WTC11 (cell line): ENCODE data around the gene ERC1. TPM values are rescaled to one million over a fixed set of nuclear protein-coding genes. Genes with fewer than 3 reads are reported as not detected.
A peak's percentile ranks its signal among the peaks of the same experiment; 100 is the strongest.

ENCODE experiments used
- ATAC-seq: fragments of 200-7000 bp; cut with Tn5 transposase; 2 replicates; pipeline ENCODE4 v1.10.0; 2021; ENCODE audit warnings: mild to moderate bottlenecking, moderate library complexity
- CTCF ChIA-PET: fragments of 300-600 bp; sonication (Branson Sonifier 250); formaldehyde crosslinking; loops from one replicate; lab custom pipeline; 2021; ENCODE audit warnings: antibody characterized with exemption; lab: Charles Lee
- POLR2A ChIA-PET: fragments of 350-600 bp; sonication (Branson Sonifier 250); formaldehyde crosslinking; loops from one replicate; lab custom pipeline; 2021; ENCODE audit warnings: antibody characterized with exemption; lab: Charles Lee
- DNase-seq: peaks from one replicate; pipeline ENCODE4 v3.0.0; 2021; ENCODE audit warnings: low spot score
- H3K27ac Mint-ChIP-seq: 2 replicates; pipeline ENCODE4 v1.8.0; 2021; ENCODE audit warnings: mixed read lengths
- H3K27me3 Mint-ChIP-seq: 2 replicates; pipeline ENCODE4 v1.8.0; 2021; ENCODE audit warnings: low read depth, mild to moderate bottlenecking, moderate library complexity, mixed read lengths
- H3K36me3 Mint-ChIP-seq: 2 replicates; pipeline ENCODE4 v1.8.0; 2021; ENCODE audit warnings: mixed read lengths
- H3K4me1 Mint-ChIP-seq: 2 replicates; pipeline ENCODE4 v1.8.0; 2022; ENCODE audit warnings: mixed read lengths
- H3K4me3 Mint-ChIP-seq: 2 replicates; pipeline ENCODE4 v1.8.0; 2021; ENCODE audit warnings: mild to moderate bottlenecking, moderate library complexity, mixed read lengths
- H3K9me3 Mint-ChIP-seq: 2 replicates; pipeline ENCODE4 v1.8.0; 2021; ENCODE audit warnings: mixed read lengths
- GTF2I ChIP-seq: fragments of 250-450 bp; sonication (Bioruptor Pico); conservative IDR thresholded peaks from 2 replicates; pipeline ENCODE4 v1.4.0; 2021; ENCODE audit warnings: mild to moderate bottlenecking
- HMGXB4 ChIP-seq: sonication (generic); formaldehyde crosslinking; IDR thresholded peaks from 2 replicates; pipeline ENCODE4 v1.8.1; 2023; ENCODE audit warnings: mild to moderate bottlenecking, moderate library complexity, missing genetic modification reagents
- JAZF1 ChIP-seq: fragments of 250-450 bp; sonication (Bioruptor Pico); IDR thresholded peaks from 2 replicates; pipeline ENCODE4 v1.9.0; 2021; ENCODE audit warnings: moderate library complexity, mild to moderate bottlenecking, inconsistent platforms
- NR3C1 ChIP-seq: sonication (generic); formaldehyde crosslinking; conservative IDR thresholded peaks from 2 replicates; pipeline ENCODE4 v1.8.1; 2023; ENCODE audit warnings: low read depth, mild to moderate bottlenecking, missing genetic modification reagents
- PRDM15 ChIP-seq: sonication (generic); formaldehyde crosslinking; IDR thresholded peaks from 2 replicates; pipeline ENCODE4 v1.8.0; 2022; ENCODE audit warnings: missing genetic modification reagents
- RORB ChIP-seq: fragments of 250-450 bp; sonication (Bioruptor Pico); IDR thresholded peaks from 2 replicates; pipeline ENCODE4 v1.9.0; 2021; ENCODE audit warnings: mild to moderate bottlenecking
- TCF7 ChIP-seq: sonication (generic); formaldehyde crosslinking; IDR thresholded peaks from 2 replicates; pipeline ENCODE4 v1.8.0; 2022; ENCODE audit warnings: mild to moderate bottlenecking, low read depth, missing genetic modification reagents, moderate library complexity
- ZBTB21 ChIP-seq: sonication (generic); formaldehyde crosslinking; IDR thresholded peaks from 2 replicates; pipeline ENCODE4 v1.8.1; 2023; ENCODE audit warnings: mild to moderate bottlenecking, missing genetic modification reagents, borderline replicate concordance
- ZNF423 ChIP-seq: fragments of 250-450 bp; sonication (Bioruptor Pico); IDR thresholded peaks from 2 replicates; pipeline ENCODE4 v2.1.2; 2022; ENCODE audit warnings: mild to moderate bottlenecking, moderate library complexity
- total RNA-seq: library from RNA; stranded (reverse); gene quantifications from 3 replicates; pipeline ENCODE4 v1.2.3, GENCODE V29; 2021
- TF ChIP-seq, protein P1 (sequence below): fragments of 250-450 bp; sonication (Bioruptor Pico); IDR thresholded peaks from 2 replicates; pipeline ENCODE4 v1.9.0; 2021; ENCODE audit warnings: mild to moderate bottlenecking
- TF ChIP-seq, protein P2 (sequence below): sonication (generic); formaldehyde crosslinking; IDR thresholded peaks from 2 replicates; pipeline ENCODE4 v1.8.1; 2023; ENCODE audit warnings: mild to moderate bottlenecking, missing genetic modification reagents
- TF ChIP-seq, protein P3 (sequence below): fragments of 250-450 bp; sonication (Bioruptor Pico); conservative IDR thresholded peaks from 2 replicates; pipeline ENCODE4 v1.9.0; 2021; ENCODE audit warnings: mild to moderate bottlenecking

Gene ERC1
- total RNA-seq, 1 experiment from 2014 or later = 47.5 TPM

DNA sequence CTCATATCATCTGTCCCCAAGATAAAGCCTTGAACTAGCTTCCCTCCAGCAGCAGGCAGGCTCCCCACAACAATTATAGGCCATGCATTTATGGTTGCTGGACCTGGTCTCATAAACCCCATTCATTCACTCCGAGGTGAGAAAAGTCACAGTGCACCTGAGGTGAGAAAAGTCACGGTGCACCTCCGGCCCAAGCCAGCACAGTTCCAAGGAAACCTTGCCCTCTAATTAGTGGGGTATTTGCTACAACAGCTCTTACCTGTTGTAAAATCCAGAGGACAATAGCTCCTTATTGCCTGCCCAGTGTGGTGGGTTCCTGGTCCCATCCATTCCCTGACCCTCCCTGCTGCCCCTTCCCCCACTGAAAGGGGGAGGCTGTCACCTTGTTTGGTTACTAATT lies 537.8 kb downstream of the ERC1 start (continued):
- TF ChIP-seq, protein P1, sequence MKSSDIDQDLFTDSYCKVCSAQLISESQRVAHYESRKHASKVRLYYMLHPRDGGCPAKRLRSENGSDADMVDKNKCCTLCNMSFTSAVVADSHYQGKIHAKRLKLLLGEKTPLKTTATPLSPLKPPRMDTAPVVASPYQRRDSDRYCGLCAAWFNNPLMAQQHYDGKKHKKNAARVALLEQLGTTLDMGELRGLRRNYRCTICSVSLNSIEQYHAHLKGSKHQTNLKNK = no peak
- TF ChIP-seq ZBTB21 (CRISPR knock-in tag) = no peak
- TF ChIP-seq JAZF1 (CRISPR knock-in tag) = no peak
- TF ChIP-seq, protein P2, sequence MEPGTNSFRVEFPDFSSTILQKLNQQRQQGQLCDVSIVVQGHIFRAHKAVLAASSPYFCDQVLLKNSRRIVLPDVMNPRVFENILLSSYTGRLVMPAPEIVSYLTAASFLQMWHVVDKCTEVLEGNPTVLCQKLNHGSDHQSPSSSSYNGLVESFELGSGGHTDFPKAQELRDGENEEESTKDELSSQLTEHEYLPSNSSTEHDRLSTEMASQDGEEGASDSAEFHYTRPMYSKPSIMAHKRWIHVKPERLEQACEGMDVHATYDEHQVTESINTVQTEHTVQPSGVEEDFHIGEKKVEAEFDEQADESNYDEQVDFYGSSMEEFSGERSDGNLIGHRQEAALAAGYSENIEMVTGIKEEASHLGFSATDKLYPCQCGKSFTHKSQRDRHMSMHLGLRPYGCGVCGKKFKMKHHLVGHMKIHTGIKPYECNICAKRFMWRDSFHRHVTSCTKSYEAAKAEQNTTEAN = no peak
- TF ChIP-seq, protein P3, sequence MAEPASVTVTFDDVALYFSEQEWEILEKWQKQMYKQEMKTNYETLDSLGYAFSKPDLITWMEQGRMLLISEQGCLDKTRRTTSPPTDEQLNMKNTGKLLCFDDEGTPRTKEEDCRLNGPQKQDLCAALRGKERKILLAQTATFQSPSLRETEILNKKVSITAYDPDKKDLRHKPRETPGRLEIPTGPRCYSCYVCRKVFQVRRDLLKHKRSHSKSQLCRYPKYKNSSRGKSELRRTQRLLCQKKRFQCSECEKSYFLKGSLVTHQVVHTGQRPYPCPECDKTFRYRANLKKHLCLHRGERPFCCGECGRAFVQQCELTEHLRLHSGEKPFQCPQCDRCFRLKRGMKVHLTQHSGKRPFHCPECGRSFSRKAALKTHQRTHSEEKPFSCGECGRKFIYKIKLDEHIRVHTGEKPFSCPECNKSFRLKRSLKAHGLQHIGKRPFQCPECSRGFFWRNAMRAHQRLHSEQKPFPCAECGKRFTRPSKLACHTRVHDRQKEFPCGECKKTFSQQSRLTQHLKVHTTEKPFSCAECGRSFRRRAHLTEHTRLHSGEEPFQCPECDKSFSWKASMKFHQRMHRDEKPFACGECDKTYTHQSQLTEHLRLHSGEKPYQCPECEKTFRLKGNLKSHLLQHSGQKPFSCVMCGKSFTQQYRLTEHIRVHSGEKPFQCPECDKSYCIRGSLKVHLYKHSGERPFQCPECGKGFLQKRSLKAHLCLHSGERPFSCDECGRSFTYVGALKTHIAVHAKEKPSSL (CRISPR knock-in tag) = no peak

DNA sequence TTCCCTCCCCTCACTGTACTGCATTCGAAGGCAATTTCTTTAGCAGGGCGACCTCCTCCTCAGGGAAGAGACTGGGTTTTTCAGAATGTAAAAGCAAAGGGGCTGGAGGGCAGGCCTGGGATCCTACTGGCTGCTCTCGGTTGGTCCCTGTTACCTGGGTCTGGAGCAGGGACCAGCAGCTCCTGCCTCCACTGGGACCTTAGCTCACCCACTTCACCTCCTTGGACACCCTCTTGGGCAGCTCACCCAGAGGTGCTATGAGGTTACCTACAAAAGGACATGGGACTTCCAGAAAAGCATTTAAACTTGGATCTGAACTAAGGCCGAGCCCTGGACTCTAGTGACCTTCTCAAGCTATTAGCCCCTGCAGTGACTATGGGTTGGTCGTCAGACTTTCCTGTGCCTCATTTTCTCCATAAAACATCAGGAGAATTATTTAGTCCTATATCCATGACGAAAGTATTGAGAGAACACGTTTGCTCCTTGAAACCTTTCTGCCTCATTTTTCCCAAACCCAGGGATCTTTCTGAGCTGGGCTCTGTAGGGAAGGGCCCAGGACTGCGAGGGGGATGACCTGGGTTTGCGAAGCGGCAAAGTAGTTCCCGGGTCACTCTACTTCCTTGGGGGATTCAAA lies 538.3 kb downstream of the ERC1 start:
- ATAC-seq = peak; percentile 6; the same call in 1 of the 2 replicates
- peaks cover 86% of the 10 kb centered on the region for H3K27me3 Mint-ChIP-seq
- no peaks in the 10 kb centered on the region for H3K36me3 Mint-ChIP-seq
- no peak overlapping the region for H3K27ac Mint-ChIP-seq
- peak overlapping the region; percentile 82 for H3K4me3 Mint-ChIP-seq
- no peaks in the 10 kb centered on the region for H3K9me3 Mint-ChIP-seq
- DNase-seq = no peak
- TF ChIP-seq RORB (CRISPR knock-in tag) (no peak), GTF2I (CRISPR knock-in tag) (no peak), PRDM15 (CRISPR knock-in tag) (no peak)
- ChIA-PET CTCF (interaction anchor here (0.9 to 4.8 kb wide), 4 partner anchors 12 to 100 kb away, joined by 3 to 32 read pairs (median 4); partner anchors contain the start of gene WNT5B), POLR2A (no interaction called here)
- H3K4me1 Mint-ChIP-seq = peaks cover 17% of the 10 kb centered on the region

GRCh38 chr12:1529862-1530591 lies 539.0 kb downstream of the ERC1 start:
- CTCF ChIA-PET = interaction anchor here (0.9 to 4.8 kb wide), 3 partner anchors 13 to 99 kb away, joined by 3 to 32 read pairs (median 3); partner anchors contain the start of gene WNT5B
- Mint-ChIP-seq H3K4me1 (peaks cover 14% of the 10 kb centered on the region), H3K27me3 (peaks cover 84% of the 10 kb centered on the region), H3K4me3 (peak overlapping the region; percentile 82), H3K9me3 (no peaks in the 10 kb centered on the region), H3K36me3 (no peaks in the 10 kb centered on the region), H3K27ac (no peak overlapping the region)
- DNase-seq = peak; percentile 42
- peak; percentile 43 for ATAC-seq
- POLR2A ChIA-PET = no interaction called here
- peak; percentile 68 for TF ChIP-seq ZNF423
- 0 out of 2 replicates have a peak, but pooled peaks have one; percentile 37 for TF ChIP-seq HMGXB4 (CRISPR knock-in tag)
- no peak for TF ChIP-seq TCF7 (CRISPR knock-in tag)
- no peak for TF ChIP-seq NR3C1
